Neural progenitor cell (in vitro differentiated cells): ENCODE data around the gene ECPAS.

ENCODE experiments used
- EZH2 ChIP-seq: fragments of 200-600 bp; sonication (generic); IDR thresholded peaks from 2 replicates; pipeline ENCODE4 v1.6.1; 2017; ENCODE audit warnings: antibody characterized with exemption, mild to moderate bottlenecking, moderate library complexity
- EZH2phosphoT487 ChIP-seq: fragments of 200-600 bp; sonication (generic); IDR thresholded peaks from 2 replicates; pipeline ENCODE4 v1.6.1; 2017; ENCODE audit warnings: antibody characterized with exemption
- TF ChIP-seq, protein P1 (sequence below): fragments of 200-600 bp; sonication (generic); IDR thresholded peaks from 2 replicates; pipeline ENCODE4 v1.5.1; 2017; ENCODE audit warnings: antibody characterized with exemption, mild to moderate bottlenecking

DNA sequence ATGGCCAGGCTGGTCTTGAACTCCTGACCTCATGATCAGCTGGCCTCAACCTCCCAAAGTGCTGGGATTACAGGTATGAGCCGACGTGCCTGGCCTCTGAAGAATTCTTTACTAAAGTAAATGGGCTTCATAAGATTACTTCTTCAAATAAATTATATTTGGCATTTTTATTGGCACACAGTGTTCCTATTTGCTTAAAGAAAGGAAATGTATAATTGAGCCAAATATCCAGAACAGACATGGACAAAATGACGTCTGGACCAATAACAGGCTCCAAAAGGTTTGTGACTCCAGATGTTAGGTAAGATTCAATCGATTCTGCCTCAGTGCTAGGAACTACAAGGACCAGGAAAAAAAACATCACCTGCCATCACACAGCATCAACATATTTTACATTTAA, 40.7 kb downstream of the ECPAS start:
- TF ChIP-seq, protein P1, sequence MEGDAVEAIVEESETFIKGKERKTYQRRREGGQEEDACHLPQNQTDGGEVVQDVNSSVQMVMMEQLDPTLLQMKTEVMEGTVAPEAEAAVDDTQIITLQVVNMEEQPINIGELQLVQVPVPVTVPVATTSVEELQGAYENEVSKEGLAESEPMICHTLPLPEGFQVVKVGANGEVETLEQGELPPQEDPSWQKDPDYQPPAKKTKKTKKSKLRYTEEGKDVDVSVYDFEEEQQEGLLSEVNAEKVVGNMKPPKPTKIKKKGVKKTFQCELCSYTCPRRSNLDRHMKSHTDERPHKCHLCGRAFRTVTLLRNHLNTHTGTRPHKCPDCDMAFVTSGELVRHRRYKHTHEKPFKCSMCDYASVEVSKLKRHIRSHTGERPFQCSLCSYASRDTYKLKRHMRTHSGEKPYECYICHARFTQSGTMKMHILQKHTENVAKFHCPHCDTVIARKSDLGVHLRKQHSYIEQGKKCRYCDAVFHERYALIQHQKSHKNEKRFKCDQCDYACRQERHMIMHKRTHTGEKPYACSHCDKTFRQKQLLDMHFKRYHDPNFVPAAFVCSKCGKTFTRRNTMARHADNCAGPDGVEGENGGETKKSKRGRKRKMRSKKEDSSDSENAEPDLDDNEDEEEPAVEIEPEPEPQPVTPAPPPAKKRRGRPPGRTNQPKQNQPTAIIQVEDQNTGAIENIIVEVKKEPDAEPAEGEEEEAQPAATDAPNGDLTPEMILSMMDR, result no peak
- TF ChIP-seq EZH2phosphoT487 (no peak), EZH2 (no peak)
